Activated CD4-positive, alpha-beta T cell treated with anti-CD3 and anti-CD28 coated beads for 24 hours (primary cell): Measurements from ENCODE around the gene CTLA4.
"Not testable (repeated sequence)": the region's sequence is repeated elsewhere in the genome, so short reads cannot be mapped to it uniquely, and the experiment has no call there.

Experiments used
- DNase-seq, 2 donors: peaks; one replicate each; pipeline ENCODE4 v3.0.0-alpha.2; 2020; ENCODE audit warnings: low read depth in 2 of 2

Gene CTLA4

DNA sequence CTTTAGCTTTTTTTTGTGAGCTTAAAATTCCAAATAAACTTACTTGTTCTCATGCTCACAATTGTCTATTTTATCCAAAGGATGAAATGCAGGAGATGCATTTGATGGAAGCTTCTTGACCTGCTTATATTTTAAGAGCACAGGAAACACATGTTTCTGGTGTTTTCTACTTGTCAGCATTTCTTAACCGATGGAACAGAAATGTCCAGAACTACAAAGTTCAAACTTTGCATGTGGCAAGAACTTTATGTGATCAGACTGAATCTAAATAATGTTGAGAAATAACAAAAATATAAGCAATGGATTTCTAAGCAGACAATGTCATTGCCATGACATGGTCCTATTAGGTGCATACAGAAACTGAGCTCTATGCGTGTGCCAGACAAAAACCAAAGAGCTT, 9.9 kb upstream of the CTLA4 start:
- DNase-seq = no peak

DNA sequence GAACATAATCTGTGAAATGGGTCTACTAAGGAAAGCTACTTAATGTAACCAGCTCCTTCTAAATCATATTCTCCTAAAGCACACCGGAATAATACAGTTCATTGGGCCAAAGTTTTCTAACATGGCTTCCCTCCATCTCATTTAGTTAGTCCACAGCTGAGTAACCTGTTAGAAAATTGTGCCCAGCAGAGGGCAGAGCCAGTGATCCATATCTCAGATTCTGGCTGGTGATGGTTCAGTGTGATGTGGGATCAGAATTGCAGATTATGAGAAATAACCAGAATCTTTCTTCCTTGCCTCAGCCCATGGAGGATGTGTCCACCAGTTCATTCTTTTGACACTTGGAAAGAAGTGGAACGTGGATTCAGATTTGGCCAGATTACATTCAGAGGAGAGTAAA, 9.4 kb upstream of the CTLA4 start:
- no peak for DNase-seq

DNA sequence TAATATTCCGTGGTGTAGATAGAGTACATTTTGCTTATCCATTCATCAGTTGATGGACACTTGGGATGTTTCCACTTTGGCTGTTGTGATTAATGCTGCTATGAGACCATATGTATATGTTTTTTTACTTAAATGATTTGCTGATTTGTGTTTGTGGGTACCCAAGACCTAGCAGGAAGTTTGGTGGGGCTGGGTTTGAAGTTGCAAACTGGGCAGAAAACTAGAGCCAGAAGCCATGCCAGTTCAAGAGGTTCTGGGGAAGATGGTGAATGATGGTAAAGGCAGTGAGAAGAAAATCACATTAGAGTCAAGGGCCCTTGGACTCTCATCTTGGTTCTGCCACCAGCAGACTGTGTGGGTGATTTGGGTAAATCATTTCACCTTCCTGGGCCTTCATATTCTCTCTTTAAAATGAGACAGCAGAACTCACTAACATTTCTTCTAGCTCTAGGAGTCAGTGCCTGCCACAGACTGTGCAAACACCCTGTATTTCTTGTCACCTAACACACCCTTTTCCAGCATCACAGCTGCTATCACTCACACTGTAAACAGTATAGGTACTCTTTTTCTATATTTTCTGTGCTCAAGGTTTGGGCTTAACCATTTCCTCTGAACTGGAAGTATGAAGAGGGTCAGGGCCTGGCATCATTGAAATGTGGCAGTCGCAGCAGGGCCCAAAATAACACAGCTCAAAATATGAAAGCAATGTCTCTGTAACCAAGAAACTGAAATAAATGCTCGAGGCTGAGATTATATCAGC, 8.4 kb upstream of the CTLA4 start:
- no peak for DNase-seq

DNA sequence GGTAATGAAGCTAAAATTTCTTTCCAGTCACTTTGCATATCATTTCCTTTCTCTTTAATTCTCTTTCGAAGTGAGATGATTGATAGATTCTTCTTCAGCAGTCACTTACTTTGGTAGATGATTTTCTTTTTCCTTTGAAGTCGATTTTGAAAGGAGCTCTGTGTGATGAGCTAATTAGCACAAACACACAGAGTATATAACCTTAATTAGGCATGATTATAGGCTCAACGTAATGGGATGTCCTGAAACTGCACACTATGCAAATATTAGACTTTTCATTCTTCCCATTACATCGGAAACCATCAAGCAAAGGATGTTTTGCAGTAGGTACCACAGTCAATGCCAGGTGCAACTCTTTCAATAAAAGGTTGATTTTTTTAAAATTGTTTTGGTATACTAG, 6.4 kb upstream of the CTLA4 start:
- DNase-seq = no peak

DNA sequence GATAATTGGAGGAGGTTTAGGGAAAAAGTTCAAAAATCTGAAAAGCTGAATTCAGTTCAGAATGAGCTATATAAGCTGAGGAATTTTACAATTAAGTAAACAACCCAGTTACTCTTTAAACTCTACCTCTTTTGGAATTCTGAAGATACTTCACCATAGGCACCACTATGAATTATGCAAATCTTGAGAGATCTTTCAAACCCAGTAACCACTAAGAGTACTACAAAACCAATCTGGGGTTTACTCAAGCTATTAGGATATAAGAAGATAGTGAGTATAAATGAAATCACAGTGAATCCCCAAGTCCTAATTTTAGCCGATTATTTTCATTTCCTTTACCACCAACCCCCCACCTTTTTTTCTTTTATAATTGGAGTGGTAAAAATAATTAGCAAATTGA, 6.0 kb upstream of the CTLA4 start:
- no peak for DNase-seq

DNA sequence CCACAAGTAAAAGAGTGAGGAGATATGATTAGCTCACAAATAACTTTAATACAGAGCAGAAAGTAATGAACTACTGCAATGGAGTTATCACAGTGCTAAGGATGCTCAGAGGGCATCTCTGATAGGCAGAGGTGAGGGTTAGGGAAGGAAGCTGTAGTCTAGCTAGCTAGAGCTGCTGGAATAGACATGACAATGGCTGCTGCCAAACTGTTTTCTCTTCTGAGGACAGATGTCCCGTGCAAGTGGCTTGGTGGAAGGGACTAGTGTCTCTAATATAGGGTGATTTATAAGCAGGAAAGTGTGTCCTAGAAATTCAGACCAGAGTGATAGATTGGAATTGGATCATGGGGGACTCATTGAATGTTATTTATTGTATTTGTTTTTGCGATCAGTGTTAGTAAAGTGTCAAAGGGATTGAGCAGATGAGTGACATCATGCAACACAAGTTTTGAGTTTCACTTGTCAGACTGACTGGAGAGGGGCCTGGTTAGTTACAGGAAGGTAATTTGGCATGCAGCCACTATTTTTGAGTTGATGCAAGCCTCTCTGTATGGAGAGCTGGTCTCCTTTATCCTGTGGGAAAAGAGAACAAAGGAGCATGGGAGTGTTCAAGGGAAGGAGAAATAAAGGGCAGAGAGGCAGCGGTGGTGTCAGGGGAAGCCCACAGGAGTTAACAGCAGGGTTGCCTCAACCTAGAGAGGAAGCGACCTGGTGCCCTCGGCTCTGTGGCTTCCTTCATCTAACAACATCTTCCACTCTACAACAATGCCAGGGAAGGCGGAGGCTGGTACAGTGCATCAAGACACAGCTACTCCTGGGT, 1.9 kb downstream of the CTLA4 start:
- no peak for DNase-seq

DNA sequence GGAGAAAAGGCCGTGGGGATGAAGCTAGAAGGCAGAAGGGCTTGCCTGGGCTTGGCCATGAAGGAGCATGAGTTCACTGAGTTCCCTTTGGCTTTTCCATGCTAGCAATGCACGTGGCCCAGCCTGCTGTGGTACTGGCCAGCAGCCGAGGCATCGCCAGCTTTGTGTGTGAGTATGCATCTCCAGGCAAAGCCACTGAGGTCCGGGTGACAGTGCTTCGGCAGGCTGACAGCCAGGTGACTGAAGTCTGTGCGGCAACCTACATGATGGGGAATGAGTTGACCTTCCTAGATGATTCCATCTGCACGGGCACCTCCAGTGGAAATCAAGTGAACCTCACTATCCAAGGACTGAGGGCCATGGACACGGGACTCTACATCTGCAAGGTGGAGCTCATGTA, 2.9 kb downstream of the CTLA4 start:
- no peak for DNase-seq

DNA sequence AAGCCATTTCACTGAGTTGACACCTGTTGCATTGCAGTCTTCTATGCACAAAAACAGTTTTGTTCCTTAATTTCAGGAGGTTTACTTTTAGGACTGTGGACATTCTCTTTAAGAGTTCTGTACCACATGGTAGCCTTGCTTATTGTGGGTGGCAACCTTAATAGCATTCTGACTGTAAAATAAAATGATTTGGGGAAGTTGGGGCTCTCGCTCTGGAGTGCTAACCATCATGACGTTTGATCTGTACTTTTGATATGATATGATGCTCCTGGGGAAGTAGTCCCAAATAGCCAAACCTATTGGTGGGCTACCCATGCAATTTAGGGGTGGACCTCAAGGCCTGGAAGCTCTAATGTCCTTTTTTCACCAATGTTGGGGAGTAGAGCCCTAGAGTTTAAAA, 3.4 kb downstream of the CTLA4 start:
- no peak for DNase-seq

DNA sequence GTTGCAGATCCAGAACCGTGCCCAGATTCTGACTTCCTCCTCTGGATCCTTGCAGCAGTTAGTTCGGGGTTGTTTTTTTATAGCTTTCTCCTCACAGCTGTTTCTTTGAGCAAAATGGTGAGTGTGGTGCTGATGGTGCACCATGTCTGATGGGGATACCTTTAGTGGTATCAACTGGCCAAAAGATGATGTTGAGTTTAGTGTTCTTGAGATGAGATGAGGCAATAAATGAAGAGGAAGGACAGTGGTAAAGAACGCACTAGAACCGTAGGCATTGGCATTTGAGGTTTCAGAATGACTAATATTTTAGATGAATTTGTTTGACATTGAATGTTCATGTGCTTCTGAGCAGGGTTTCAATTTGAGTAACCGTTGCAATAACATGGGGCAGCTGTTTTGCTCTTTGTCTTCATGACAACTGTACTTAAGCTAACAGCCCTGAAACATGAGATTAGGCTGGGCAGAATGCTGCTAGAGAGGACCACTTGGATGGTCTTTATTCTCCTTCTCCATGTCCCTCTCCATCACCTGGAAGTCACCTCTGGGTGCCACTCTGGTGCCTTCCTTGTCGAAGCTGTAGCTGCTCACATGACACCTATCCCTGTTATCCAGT, 3.9 kb downstream of the CTLA4 start:
- DNase-seq = no peak

DNA sequence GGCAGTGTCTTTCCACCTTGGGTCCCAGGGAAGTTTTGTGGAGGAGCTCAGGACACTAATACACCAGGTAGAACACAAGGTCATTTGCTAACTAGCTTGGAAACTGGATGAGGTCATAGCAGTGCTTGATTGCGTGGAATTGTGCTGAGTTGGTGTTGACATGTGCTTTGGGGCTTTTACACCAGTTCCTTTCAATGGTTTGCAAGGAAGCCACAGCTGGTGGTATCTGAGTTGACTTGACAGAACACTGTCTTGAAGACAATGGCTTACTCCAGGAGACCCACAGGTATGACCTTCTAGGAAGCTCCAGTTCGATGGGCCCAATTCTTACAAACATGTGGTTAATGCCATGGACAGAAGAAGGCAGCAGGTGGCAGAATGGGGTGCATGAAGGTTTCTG, 5.9 kb downstream of the CTLA4 start:
- DNase-seq = no peak

DNA sequence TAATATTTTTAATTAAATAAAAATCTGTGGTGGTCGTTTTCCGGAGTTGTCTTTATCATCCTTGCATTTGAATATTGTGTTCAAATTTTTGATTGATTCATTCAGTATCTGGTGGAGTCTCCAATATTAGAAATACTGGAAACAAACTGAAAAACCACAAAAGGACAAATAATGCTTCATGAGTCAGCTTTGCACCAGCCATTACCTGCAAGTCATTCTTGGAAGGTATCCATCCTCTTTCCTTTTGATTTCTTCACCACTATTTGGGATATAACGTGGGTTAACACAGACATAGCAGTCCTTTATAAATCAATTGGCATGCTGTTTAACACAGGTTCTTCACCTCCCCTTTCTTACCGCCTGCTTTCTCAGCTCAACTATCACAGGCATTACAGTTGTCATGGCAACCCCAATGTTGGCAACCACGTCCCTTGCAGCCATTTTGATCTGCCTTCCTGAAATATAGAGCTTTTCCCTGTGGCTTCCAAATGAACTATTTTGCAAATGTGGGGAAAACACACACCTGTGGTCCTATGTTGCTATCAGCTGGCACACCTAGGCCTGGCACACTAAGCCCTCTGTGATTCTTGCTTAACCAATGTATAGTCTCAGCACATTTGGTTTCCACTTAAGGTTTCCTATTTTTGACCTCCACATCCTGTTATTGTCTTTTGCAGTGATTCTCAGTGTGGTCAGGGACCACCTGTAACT, 6.5 kb downstream of the CTLA4 start:
- no peak for DNase-seq

DNA sequence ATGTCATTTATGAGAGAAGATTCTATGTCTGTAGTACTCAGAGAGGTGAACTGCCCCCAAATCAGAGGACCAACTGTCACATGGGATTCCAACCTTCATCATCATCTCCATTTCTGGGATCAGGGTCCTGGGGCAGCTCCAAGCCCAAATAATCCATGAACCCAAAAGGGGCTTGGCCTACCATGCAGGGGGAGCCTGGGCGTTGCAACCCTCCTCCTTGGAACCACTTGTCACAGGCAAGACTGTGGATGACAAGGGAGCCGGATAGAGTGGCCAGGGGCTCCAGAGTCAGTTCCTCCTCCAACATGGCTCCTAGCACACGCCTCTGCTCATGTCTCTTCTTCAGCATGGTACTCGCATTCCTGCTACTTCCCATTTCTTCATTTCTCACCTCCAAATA, 7.9 kb downstream of the CTLA4 start:
- no peak for DNase-seq

DNA sequence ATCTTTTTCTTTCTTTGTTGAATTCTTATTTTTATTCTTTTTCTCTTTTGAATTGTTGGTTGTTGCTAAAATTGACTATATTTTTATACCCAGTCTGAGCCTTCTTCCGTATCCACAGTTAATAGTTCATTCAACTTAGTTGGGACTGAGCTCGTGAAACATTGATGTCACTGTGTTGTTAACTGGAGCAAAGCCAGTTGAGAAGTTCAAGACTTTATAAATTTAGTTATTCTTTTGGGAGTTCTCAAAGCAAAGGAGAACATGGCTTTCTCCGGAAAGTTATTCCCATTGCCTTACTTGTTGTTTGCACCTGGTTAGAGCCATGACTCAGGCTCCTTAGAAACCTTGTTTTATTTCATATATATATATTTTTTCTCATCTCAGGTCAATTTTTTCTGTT, 8.8 kb downstream of the CTLA4 start:
- DNase-seq = no peak

DNA sequence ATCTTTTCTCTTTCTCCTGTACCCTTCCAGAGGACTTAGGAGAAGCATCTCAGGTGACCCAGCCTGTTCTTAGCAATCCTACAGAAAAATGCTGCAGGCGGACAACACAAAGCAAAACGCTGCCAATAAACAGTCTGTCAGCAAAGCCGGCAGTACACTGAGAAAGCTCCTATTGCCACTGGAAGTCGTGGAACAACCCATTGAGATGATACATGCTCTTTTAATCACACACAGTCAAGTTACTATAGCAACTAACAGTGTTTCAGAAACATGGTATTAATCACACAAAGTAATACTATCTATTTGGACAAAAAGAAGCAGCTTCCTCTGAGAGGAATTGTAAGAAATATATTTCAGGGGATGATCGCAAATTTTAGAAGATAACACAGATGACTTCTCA, 10.5 kb downstream of the CTLA4 start:
- no peak for DNase-seq

DNA sequence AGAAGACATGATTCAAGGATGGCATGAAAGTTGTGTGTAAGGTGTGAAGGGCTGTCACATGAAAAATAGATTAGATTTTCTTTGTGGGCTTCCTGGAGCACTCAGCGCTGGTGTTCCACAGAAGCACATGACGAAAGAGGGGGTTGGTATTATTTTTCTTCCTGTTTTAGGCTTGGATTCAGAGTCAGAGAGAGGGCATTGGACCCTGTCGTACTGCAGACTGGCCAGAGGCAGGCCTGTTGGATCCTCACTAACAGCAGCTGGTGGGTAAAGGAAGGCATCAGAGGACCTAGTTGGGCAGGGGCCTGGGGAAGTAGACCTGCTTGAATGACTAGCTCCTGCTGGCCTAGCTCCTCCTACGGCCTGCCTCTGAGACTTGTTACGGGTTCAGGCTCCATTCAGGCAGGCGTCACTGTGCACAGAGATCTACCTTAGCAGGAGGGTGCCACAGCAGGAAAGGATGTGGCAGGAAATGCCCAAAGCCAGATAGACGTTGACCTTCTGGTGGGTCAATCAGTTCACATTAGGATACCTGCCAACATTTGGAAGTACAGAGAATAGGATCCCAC, 13.1 kb downstream of the CTLA4 start:
- DNase-seq = no peak

DNA sequence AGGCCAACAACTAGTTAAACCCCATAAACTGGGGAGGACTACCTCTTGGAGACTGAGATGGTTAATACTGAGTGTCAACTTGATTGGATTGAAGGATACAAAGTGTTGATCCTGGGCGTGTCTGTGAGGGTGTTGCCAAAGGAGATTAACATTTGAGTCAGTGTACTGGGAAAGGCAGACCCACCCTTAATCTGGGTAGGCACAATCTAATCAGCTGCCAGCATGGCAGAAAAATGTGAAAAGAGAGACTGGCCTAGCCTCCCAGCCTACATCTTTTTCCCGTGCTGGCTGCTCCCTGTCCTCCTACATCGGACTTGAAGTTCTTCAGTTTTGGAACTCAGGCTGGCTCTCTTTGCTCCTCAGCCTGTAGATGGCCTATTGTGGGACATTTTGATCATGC, 13.6 kb downstream of the CTLA4 start:
- not testable (repeated sequence) for DNase-seq

DNA sequence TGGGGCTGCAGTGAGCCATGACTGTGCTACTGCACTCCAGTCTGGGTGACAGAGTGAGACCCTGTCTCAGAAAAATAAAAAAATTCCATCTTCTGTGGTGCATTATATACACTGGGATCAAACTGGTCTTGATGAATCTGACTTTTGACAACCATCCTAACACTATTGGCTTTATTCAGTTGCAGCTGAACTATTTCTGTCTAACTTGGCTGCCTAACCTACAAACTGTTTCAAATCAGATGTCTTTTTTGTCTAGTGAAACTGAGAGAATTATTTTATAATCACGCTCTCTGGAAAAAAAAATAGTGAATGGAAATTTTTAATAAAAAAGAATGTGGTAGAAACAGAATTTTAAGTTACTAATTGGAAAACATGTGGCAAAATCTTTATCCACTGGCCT, 15.0 kb downstream of the CTLA4 start:
- no peak for DNase-seq

DNA sequence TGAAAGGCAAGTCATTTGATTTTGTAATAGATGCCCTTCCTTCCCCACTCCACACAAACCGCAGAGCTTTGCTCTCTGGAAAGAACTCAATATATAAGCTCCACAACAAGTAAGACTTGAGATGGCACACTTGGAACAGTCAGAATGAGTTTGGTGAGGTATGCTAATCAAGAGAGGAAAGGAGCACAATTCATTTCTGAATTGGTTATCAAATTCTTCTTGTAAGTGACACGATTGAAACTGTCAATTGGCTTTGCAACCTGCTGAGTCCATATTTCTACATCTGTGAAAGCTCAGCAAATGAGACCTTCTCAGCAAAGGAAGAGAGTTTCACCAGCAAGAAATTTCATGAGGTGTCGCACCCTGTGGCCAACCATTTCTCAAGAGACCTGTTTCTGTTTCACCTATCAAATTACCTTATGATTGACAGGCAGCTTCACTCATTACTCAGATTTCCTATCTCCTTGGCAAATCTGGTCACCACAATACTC, 19.1 kb downstream of the CTLA4 start:
- no peak for DNase-seq

DNA sequence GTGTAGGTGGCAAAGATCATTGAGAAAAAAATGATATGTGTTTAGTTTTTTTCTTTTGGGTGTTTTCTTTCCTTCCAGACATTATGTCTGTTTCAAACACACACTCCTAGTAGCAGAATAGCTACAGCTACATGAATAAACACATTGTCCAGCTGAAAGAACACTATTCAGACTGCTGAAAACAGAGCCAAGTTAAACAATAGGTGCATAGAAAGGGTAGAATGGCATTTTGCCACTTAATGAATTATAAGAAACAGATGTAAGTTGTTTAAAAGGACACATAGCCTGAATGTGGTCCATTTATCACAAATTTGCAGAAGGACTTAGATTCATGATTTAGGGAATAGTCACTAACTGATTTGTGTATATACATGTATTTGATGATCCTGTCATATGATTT, 20.1 kb downstream of the CTLA4 start:
- DNase-seq = no peak

DNA sequence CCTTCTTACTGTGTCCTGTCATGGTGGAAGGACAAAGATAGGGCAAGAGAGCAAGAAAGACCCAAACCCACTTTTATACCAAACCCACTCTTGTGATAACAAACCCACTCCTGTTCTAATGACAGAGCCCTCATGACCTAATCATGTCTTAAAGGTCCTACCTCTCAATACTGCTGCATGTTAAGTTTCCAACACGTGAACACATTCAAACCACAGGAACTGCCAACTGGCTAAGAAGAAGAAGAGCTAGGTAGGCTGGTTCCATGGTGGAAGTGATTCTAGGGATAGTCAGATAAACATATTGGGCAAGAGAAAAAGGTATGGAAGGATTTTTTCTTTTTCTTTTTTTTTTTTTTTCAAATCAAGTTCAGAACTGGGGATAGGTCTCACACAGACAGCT, 22.0 kb downstream of the CTLA4 start:
- no peak for DNase-seq

DNA sequence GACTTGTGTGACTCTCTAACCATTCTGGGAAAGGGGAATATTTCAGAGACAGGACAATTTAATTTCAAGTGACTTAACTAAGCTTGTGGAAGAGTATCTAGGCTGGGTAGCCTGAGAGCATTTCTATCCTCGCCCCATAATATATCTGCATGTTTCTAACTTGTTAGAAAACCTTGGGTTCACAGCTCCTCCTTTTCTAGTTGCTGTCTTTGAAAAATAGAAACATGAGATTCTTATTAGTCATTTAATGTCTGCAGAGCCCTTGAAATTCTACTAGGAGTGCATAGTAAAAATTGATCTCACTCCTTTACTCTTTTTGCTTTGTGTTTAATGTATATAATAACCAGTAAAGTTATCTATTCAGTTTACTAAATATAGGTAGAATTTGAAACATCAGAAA, 22.4 kb downstream of the CTLA4 start:
- no peak for DNase-seq

DNA sequence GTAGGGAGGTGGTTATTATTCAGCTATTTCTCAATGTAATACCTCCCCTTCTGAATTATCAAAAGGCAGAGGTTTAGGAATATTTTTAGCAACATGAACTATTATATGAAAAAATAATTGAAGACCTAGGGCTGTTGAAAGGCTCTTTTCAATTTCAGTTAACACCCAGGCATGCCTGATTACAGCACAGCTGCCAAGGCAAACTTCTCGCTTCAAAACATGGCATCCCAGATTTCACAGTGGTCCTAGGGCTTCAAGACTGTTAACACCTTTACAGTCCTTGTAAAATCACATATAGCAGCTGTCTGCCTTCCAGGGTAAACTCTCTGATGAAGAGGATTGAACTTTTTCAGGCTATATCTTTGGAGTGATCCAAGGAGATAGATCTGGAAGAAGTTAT, 23.2 kb downstream of the CTLA4 start:
- no peak for DNase-seq
